Activated CD4-positive, alpha-beta memory T cell treated with anti-CD3 and anti-CD28 coated beads, Interleukin-2, amount 10 ng/mL, durations not matched to agents 7 days and 5 days (primary cell): Measurements from ENCODE around the gene BPTF. TPM values are rescaled to one million over a fixed set of nuclear protein-coding genes. Genes with fewer than 3 reads are reported as not detected.
"Not testable (repeated sequence)": the region's sequence is repeated elsewhere in the genome, so short reads cannot be mapped to it uniquely, and the experiment has no call there.

Source experiments
- CTCF ChIA-PET: fragments of 350-600 bp; sonication (Branson Sonifier 250); formaldehyde crosslinking; loops from one replicate; lab custom pipeline; 2021; ENCODE audit warnings: antibody characterized with exemption, inconsistent platforms; lab: Charles Lee
- POLR2A ChIA-PET: fragments of 350-600 bp; sonication (Branson Sonifier 250); formaldehyde crosslinking; loops from one replicate; lab custom pipeline; 2021; ENCODE audit warnings: antibody characterized with exemption; lab: Charles Lee
- DNase-seq: peaks from one replicate; pipeline ENCODE4 v3.0.0-alpha.2; 2020
- H3K27ac Mint-ChIP-seq: one replicate; pipeline ENCODE4 v1.8.0; 2021; ENCODE audit warnings: mild to moderate bottlenecking, mixed read lengths
- H3K27me3 Mint-ChIP-seq: one replicate; pipeline ENCODE4 v1.8.0; 2021; ENCODE audit warnings: mixed read lengths
- H3K36me3 Mint-ChIP-seq: one replicate; pipeline ENCODE4 v1.8.0; 2021; ENCODE audit warnings: low read depth, mixed read lengths
- H3K4me1 Mint-ChIP-seq: one replicate; pipeline ENCODE4 v1.8.0; 2021; ENCODE audit warnings: mixed read lengths
- H3K4me3 Mint-ChIP-seq: one replicate; pipeline ENCODE4 v1.8.0; 2021; ENCODE audit warnings: mild to moderate bottlenecking, mixed read lengths
- H3K9me3 Mint-ChIP-seq: one replicate; pipeline ENCODE4 v1.8.0; 2021; ENCODE audit warnings: mixed read lengths
- total RNA-seq, 2 experiments: library from RNA; stranded (reverse); gene quantifications; one replicate each; pipeline ENCODE4 v1.2.3, GENCODE V29; 2021

The BPTF gene
- total RNA-seq, 2 experiments from 2014 or later, result 92.9 to 94.5 TPM

- CTCF ChIA-PET, result interaction anchor here (1.9 kb wide), 1 partner anchor 38 kb away, joined by 5 read pairs; the partner anchor contains the start of gene BPTF
These were observed 37.4 kb downstream of the BPTF start for GRCh38 chr17:67862614-67863217.

GRCh38 chr17:67863624-67864247 lies 38.4 kb downstream of the BPTF start:
- H3K4me3 Mint-ChIP-seq, result no peak overlapping the region
- no peaks in the 10 kb centered on the region for H3K9me3 Mint-ChIP-seq
- H3K27ac Mint-ChIP-seq, result peak overlapping the region; percentile 67

More at GRCh38 chr17:67862614-67863217, 37.4 kb downstream of the BPTF start:
- no peak for DNase-seq
- peaks cover 46% of the 10 kb centered on the region for H3K4me1 Mint-ChIP-seq
- H3K9me3 Mint-ChIP-seq, result no peaks in the 10 kb centered on the region
- no peak overlapping the region for H3K4me3 Mint-ChIP-seq
- H3K36me3 Mint-ChIP-seq, result peaks cover 31% of the 10 kb centered on the region
- POLR2A ChIA-PET, result interaction anchor here (1.5 kb wide), 1 partner anchor 38 kb away, joined by 4 read pairs; the partner anchor contains the start of gene BPTF
- no peak overlapping the region for H3K27ac Mint-ChIP-seq
- H3K27me3 Mint-ChIP-seq, result no peaks in the 10 kb centered on the region

GRCh38 chr17:67865438-67865837 lies 40.1 kb downstream of the BPTF start:
- H3K4me3 Mint-ChIP-seq, result no peak overlapping the region
- ChIA-PET POLR2A (no interaction called here), CTCF (no interaction called here)
- H3K27ac Mint-ChIP-seq, result no peak overlapping the region
- H3K4me1 Mint-ChIP-seq, result peaks cover 37% of the 10 kb centered on the region
- H3K9me3 Mint-ChIP-seq, result no peaks in the 10 kb centered on the region
- peaks cover 29% of the 10 kb centered on the region for H3K36me3 Mint-ChIP-seq
- no peak for DNase-seq
- no peaks in the 10 kb centered on the region for H3K27me3 Mint-ChIP-seq

More at GRCh38 chr17:67863624-67864247, 38.4 kb downstream of the BPTF start:
- POLR2A ChIA-PET, result interaction anchor here (1.5 kb wide), 1 partner anchor 39 kb away, joined by 4 read pairs; the partner anchor contains the start of gene BPTF
- CTCF ChIA-PET, result interaction anchor here (0.7 to 1.1 kb wide), 2 partner anchors 39 to 411 kb away, joined by 3 read pairs; partner anchors contain the start of gene BPTF
- Mint-ChIP-seq H3K36me3 (peaks cover 26% of the 10 kb centered on the region), H3K27me3 (no peaks in the 10 kb centered on the region), H3K4me1 (peaks cover 41% of the 10 kb centered on the region)
- DNase-seq, result no peak

- Mint-ChIP-seq H3K9me3 (no peaks in the 10 kb centered on the region), H3K27ac (peak overlapping the region; percentile 36), H3K27me3 (no peaks in the 10 kb centered on the region), H3K36me3 (peaks cover 27% of the 10 kb centered on the region), H3K4me3 (no peak overlapping the region), H3K4me1 (peaks cover 31% of the 10 kb centered on the region)
- no peak for DNase-seq
- CTCF ChIA-PET, result no interaction called here
- POLR2A ChIA-PET, result no interaction called here
These were observed 42.3 kb downstream of the BPTF start for GRCh38 chr17:67867591-67867990.

- ChIA-PET CTCF (no interaction called here), POLR2A (no interaction called here)
- DNase-seq, result no peak
- H3K9me3 Mint-ChIP-seq, result no peaks in the 10 kb centered on the region
- no peak overlapping the region for H3K27ac Mint-ChIP-seq
- peaks cover 27% of the 10 kb centered on the region for H3K36me3 Mint-ChIP-seq
- H3K27me3 Mint-ChIP-seq, result no peaks in the 10 kb centered on the region
- H3K4me3 Mint-ChIP-seq, result no peak overlapping the region
- peaks cover 26% of the 10 kb centered on the region for H3K4me1 Mint-ChIP-seq
These were observed 42.9 kb downstream of the BPTF start for GRCh38 chr17:67868176-67868575.

- CTCF ChIA-PET, result no interaction called here
- Mint-ChIP-seq H3K9me3 (no peaks in the 10 kb centered on the region), H3K4me1 (peaks cover 4% of the 10 kb centered on the region), H3K27ac (no peak overlapping the region), H3K36me3 (peaks cover 31% of the 10 kb centered on the region), H3K27me3 (no peaks in the 10 kb centered on the region), H3K4me3 (no peak overlapping the region)
- POLR2A ChIA-PET, result no interaction called here
- DNase-seq, result no peak
These were observed 54.4 kb downstream of the BPTF start for GRCh38 chr17:67879662-67880061.

GRCh38 chr17:67881083-67881482 lies 55.8 kb downstream of the BPTF start:
- Mint-ChIP-seq H3K27me3 (no peaks in the 10 kb centered on the region), H3K4me3 (no peak overlapping the region), H3K36me3 (peaks cover 34% of the 10 kb centered on the region), H3K27ac (no peak overlapping the region), H3K9me3 (no peaks in the 10 kb centered on the region), H3K4me1 (peaks cover 4% of the 10 kb centered on the region)
- ChIA-PET CTCF (no interaction called here), POLR2A (no interaction called here)
- DNase-seq, result no peak

- no peaks in the 10 kb centered on the region for H3K9me3 Mint-ChIP-seq
- no peak overlapping the region for H3K27ac Mint-ChIP-seq
- peaks cover 4% of the 10 kb centered on the region for H3K4me1 Mint-ChIP-seq
- POLR2A ChIA-PET, result no interaction called here
- no peaks in the 10 kb centered on the region for H3K27me3 Mint-ChIP-seq
- H3K36me3 Mint-ChIP-seq, result peaks cover 32% of the 10 kb centered on the region
- no peak for DNase-seq
- H3K4me3 Mint-ChIP-seq, result no peak overlapping the region
- CTCF ChIA-PET, result no interaction called here
These were observed 59.4 kb downstream of the BPTF start for GRCh38 chr17:67884741-67885140.

GRCh38 chr17:67891481-67892119 lies 66.3 kb downstream of the BPTF start:
- peaks cover 39% of the 10 kb centered on the region for H3K36me3 Mint-ChIP-seq
- no peaks in the 10 kb centered on the region for H3K9me3 Mint-ChIP-seq
- H3K4me1 Mint-ChIP-seq, result peaks cover 2% of the 10 kb centered on the region
- no peak overlapping the region for H3K4me3 Mint-ChIP-seq
- DNase-seq, result no peak
- ChIA-PET CTCF (no interaction called here), POLR2A (no interaction called here)
- no peak overlapping the region for H3K27ac Mint-ChIP-seq
- H3K27me3 Mint-ChIP-seq, result no peaks in the 10 kb centered on the region

GRCh38 chr17:67902511-67903231 lies 77.4 kb downstream of the BPTF start:
- H3K9me3 Mint-ChIP-seq, result no peaks in the 10 kb centered on the region
- H3K27me3 Mint-ChIP-seq, result no peaks in the 10 kb centered on the region
- H3K36me3 Mint-ChIP-seq, result peaks cover 43% of the 10 kb centered on the region
- no peak overlapping the region for H3K4me3 Mint-ChIP-seq
- DNase-seq, result no peak
- ChIA-PET CTCF (no interaction called here), POLR2A (interaction anchor here (0.9 kb wide), 1 partner anchor 10 kb away, joined by 3 read pairs; no protein-coding TSS in a partner anchor)
- H3K4me1 Mint-ChIP-seq, result no peaks in the 10 kb centered on the region
- no peak overlapping the region for H3K27ac Mint-ChIP-seq

- not testable (repeated sequence) for H3K9me3 Mint-ChIP-seq
These were observed 80.0 kb downstream of the BPTF start for GRCh38 chr17:67905298-67905697.

GRCh38 chr17:67910117-67910803 lies 85.0 kb downstream of the BPTF start:
- H3K4me3 Mint-ChIP-seq, H3K27ac Mint-ChIP-seq, DNase-seq, H3K9me3 Mint-ChIP-seq, POLR2A ChIA-PET, H3K27me3 Mint-ChIP-seq, CTCF ChIA-PET: not testable (repeated sequence)
- H3K4me1 Mint-ChIP-seq, result peaks cover 24% of the 10 kb centered on the region
- peaks cover 60% of the 10 kb centered on the region for H3K36me3 Mint-ChIP-seq

More at GRCh38 chr17:67905298-67905697, 80.0 kb downstream of the BPTF start:
- H3K4me3 Mint-ChIP-seq, DNase-seq, H3K27me3 Mint-ChIP-seq, POLR2A ChIA-PET, CTCF ChIA-PET, H3K4me1 Mint-ChIP-seq, H3K27ac Mint-ChIP-seq: not testable (repeated sequence)
- H3K36me3 Mint-ChIP-seq, result peaks cover 49% of the 10 kb centered on the region
